IPS-NIHi11 (cell line): Measurements from ENCODE around the gene PDHB.
A peak's percentile ranks its signal among the peaks of the same experiment; 100 is the strongest.
"Not testable (repeated sequence)": the region's sequence is repeated elsewhere in the genome, so short reads cannot be mapped to it uniquely, and the experiment has no call there.

Experiments used
- DNase-seq: peaks from one replicate; pipeline ENCODE4 v3.0.0; 2012; ENCODE audit warnings: mixed read lengths, low spot score

PDHB gene

DNA sequence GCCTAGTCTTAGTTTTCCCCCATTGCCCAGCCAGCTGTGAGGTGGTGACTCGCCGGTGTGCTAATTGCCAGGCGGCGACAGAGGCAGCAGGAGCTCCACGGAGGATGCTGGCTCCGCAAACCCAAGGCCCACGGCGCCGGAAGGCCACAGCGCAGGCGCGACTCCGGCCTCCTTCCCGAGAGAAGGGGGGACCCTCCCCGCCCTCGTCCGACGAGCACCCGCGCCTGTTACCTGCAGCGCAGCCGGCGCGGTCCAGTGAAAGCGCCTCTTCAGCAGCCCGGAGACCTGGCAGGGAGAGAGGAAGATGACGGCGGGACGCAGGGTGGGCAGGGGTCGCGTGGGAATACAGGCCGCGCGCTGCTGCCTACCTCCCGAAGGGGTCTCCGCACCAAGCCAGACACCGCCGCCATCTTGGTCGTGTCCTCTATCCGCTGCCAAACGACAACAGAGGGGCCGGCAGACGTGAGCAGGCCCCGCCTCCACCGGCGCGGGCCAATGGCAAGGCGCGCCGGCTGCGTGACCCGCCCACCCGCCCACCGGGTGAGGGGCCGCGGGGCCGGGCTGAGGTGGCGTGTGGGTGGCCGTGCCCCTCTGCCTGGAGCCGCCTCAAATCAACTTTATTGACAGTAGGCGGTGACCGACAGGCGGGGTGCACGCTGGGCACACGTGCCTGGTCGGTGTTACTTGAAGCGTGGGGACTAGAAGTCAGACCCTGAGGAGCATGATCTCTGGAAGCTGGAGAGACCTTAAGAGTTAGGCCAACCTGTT is at the start of gene PDHB:
Gene PDHB, minus strand, starts transcription at position 433 of the 768 bp plus-strand sequence. Its CDS starts 23 bp downstream, at position 410.
- DNase-seq = peak; percentile 98

DNA sequence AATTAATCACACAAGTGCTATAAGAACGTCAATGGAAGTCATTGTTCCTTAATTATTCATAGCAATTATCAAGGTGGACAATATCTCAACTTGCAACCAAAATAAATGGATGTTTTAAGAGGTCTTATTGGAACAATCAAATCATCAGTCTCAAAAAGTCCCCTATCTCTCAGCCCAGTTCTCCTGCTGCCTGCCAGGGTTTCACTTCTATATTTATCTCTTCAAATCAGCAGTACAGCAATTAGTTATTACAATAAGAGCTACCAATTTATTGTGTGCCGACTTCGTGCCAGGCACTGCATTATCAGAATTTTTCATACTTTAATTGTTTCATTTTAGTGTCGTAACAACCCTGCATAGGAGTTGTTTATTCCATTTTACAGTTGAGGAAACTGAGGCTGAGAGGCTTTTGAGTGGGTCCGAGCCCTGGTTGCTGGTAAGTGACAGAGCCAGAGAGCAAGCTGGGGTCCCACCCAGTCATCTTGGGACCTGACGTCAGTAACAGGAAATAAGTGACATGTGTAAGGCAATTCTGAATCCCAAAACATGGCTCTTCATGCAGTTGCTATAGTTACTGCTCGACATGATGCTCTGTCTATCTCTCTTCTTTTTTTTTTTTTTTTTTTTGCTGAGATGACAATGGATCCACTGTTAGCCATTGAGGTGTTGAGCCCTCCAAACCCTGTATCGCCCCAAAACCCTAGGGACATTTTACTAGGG is 49.4 kb upstream of the PDHB start:
- no peak for DNase-seq

DNA sequence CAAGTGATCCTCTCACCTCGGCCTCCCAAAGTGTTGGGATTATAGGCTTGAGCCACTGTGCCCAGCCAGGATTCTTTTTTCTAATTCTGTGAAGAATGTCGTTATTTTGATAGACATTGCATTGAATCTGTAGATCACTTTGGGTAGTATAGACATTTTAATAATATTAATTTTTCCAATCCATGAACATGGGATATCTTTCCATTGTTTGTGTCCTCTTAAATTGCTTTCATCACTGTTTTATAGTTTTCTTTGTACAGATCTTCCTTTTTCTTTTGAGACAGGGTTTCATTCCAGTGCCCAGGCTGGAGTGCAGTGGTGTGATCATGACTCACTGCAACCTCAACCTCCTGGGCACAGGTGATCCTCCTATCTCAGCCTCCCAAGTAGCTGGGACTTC is 46.7 kb upstream of the PDHB start:
- DNase-seq = no peak

DNA sequence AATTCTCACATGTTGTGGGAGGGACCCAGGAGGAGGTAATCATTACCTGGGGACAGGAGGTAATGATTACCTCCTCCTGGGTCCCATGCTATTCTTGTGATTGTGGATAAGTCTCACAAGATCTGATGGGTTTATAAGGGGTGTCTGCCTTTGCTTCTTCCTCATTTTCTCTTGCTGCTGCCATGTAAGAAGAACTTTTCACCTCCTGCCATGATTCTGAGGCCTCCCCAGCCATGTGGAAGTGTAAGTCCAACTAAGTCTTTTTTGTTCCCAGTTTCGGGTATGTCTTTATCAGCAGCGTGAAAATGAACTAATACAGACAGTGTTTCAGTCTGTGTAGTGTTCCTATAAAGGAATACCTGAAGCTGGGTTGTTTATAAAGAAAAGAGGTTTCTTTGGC is 45.1 kb upstream of the PDHB start:
- no peak for DNase-seq

DNA sequence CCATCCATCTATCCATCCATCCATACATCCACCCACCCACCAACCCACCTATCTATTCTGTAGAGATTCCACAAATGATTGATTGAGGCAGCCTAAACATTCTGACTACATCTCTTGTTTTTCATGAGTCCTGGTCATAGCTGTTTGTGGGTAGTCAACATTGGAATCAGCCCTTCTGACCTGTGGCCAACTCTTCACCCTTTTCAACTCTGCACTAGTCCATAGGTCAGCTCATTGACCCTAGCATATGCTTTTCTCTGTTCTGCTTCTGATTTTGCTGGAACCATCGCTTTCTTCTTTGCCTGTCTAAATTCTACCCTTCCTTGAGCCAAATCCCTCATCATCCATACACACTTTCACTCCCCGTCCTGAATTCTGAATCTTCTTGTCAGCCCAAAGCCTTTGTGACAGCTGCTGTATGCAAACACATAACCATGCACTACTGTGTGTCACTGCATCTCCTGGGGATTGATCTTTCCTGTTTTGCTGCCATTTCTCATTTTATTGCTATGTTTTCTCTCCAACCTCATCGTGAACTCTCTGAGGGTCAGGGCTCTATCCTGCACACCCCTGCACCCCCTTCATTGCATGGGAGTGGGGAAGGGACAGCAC is 41.4 kb upstream of the PDHB start:
- no peak for DNase-seq

DNA sequence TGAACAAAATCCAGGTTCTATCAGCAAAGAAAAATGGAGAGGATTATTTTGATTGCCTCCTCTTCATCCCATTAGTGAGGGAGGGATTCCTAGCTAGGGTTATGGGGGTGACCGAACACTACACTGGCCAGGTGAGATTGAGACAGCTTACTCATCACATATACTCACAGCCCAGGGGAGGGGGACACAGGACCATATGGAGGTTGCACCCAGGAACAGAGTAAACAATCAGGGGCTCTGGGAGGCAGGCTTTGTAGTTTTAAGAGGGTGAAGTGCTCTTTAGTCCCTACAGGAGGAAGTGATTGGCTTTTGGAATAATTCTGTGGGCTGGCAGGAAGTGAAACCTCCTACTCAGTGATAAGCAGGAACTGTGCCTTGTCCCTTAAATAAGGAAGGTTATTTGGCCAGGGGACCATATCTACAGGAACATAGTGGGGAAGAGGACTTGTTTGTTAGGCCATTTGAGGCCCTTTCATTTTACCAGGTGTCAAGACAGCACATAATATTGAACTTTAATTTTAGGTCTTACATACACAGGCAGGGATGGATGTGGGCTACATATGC is 40.8 kb upstream of the PDHB start:
- DNase-seq = no peak

DNA sequence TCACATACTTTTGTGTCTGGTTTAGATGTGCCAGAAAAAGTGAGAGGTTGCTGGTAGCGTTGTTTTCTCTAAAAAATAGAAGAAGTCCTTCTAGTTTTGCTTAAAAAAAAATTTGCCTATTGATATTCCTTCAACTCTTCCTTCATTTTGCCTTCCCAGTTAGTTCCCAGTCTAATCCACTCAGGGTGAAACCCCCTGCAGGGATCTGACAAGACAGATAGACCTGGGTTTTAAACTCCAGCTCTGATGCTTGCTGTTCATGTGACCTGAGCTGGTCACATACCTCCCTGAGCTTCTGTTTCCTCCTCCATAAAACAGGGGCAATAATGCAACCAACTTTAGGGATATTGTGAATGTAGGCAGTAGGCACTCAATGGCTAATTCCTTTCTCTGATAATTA is 39.6 kb upstream of the PDHB start:
- no peak for DNase-seq

DNA sequence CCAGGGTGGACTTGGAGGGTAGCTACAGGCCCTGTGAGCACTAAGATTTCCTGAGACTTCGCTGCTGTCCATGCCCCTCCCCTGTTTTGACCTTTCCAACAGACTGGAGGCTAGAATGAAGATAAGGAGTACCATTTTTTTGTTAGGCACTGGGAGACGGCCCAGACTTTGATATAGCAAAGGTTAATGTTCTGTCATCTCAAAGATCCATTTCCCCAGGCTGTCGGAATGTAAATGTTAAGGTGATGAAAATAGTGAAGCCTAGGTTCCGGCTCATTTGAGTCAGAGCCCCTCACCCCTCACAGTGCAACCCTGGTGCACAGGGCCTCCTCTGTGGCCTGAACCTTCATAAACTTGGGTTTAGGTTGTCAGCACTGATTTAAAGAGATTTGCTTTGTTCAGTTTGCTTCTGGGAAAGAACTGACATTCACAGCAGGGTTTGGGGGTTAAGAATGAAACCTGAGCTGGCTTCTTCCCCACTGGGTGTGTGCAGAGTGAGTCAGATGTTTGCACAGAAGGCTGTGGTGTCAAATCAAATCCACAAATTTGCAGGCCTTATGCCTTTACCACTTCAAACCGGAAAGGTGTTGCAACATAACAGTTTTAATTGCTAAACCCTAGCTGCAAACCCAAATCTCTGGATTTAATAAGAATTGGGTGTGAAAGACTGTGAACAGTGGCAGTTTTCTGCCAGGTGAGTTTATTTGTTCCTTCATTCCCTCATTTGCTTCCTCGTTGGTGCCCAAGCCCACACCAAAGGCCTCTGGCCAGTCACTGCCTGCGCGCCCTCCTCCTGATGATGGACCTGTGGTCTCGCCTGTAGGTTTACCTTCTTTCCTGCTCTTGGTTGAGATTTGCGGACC is 37.6 kb upstream of the PDHB start:
- DNase-seq = peak; percentile 66

DNA sequence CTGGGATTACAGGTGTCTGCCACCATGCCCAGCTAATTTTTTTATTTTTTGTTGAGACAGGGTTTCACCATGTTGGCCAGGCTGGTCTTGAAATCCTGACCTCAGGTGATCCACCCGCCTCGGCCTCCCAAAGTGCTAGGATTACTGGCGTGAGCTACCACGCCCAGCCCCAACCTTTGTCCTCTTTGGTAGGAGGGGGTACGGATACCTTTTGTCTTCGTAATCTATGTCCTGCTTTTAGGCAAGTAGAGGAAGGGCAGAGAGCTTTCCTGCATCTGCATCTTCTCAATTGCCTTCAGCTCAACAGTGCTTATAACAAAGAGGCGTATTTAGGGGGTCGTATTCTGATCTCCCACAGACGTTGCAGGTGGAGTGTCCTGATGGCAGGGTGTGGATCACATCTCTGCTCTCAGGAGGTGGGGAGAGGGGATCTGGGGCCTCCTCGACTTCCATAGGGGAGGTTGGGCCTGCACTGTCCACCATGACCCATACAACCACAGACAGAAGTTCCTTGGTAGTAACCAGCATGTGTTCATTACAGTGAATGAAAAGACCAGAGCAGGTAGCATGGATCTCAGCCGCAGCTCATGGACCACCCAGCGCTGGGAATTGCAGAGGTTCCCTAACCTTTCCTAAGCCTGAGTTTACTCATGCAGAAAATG is 36.9 kb upstream of the PDHB start:
- DNase-seq = no peak

DNA sequence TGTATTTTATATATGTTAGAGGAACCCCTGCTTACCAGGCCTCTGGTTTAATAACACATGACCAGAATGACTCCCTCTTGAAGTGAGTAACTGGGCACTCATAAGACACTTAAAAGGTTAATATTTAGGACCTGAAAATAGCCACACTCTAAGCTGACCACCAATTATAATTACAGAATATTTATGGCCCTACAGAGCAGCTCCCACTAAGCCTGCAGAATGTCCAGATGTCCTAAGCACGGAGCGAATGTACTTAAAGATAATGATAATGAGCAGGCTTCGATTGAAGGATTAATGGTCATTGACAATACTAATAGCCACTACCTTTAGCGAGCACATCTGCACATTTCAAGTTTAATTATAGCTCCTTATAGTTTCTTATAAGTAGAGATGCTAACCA is 35.5 kb upstream of the PDHB start:
- DNase-seq = no peak

DNA sequence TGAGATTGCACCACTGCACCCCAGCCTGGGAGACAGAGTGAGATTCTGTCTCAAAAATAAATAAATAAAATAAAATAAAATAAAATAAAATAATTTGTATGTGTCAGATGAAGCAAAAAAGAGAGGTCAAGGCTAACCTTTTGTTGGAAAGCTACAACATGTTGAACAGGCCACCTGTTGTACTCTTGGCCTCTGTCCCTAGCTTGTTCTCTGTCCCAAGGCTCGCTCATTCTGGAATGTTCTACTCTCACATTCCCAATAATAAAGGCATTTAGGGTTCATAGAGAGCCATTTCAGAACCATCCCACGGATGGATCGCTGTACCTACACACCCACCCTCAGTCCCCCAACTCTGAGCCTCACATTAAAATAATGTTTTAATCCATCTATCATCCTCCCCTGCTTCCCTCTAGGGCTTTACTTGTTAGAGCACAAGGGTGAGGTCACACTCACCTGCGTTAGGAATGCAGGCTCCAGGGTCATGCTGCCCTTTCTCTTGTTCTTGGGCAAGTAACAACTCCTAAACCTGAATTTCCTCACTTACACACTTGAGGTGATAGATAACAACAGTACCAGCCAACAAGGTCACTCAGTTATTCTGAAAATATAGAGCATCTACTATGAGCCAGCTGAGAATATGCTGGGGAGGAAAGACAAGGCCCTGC is 33.4 kb upstream of the PDHB start:
- no peak for DNase-seq

DNA sequence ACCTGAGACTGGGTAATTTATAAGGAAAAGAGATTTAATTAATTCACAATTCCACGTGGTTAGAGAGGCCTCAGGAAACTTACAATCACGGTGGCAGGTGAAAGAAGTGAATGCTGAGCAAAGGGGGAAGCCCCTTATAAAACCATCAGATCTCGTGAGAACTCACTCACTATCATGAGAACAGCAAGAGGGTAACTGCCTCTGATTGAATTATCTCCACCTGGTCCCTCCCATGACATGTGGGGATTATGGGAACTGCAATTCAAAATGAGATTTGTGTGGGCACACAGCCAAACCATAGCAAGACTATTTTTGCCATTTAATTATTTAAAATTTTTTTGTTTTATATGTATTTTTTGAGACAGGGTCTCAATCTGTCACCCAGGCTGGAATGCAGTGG is 31.2 kb upstream of the PDHB start:
- no peak for DNase-seq

DNA sequence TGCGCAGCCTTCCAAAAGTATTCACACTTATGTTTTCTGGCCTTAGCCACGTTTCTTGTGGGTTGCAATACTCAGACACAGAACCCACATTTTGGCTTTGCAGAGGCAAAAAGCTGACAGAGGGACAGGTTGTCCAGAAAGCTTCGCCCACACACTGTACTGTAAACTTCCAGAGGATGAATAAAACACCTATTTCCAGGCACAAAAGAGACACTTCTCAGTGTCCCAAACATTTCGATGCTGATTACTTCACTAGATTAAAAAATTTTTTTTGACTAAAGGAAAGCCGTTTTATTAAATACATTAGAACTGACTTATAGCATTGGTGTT is 30.3 kb upstream of the PDHB start:
- no peak for DNase-seq

DNA sequence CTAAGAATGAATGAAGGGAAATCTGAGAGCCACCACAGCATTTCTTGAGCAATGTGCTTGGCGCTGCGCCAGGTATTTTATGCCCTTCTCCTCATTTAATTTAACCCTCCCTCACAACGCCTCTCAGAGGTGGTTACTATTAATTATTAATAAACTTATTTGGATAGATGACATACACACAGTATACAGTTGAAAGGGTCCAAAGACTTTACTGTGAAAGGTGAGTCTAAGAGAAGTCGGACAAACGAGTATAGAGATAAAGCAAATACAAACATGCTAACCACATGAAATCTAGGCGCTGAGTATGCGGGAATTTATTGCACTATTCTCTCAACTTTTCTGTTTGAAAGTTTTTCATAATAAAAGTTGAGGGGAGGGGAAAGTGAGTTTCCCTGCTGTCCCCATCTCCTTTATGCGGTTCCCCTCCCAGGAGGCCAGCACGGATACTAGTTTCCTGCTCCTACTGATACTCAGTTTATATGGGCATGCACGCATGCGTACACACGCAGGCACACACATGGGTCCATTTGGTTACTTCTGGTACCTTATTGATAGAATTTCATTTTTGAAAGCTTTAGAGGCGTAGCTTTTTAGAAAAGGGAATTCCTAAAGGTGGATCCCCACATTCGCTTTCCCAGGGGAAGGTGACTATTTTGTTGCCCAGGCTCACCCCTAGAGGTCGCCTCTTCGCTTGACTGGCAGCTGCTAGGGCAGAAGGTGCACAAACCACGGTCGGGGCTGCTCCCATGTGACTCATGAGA is 29.7 kb upstream of the PDHB start:
- DNase-seq = peak; percentile 84

DNA sequence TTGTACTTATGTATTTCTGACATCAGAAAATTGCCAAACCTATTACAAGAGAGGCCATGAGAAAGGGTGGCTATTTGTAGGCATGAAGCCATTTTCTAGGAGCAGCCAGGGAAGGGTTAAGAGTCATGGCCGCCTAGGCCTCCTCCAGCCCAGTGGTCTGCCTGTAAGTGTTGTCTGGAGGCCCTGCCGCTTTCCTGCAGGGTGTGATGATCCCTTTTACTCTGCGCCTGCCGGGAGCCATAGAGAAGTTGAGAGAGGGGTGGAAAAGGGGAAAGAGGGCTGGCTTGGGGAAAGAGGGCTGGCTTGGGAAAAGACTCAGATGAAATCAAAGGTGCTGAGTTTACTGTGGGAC is 29.2 kb upstream of the PDHB start:
- peak; percentile 62 for DNase-seq

DNA sequence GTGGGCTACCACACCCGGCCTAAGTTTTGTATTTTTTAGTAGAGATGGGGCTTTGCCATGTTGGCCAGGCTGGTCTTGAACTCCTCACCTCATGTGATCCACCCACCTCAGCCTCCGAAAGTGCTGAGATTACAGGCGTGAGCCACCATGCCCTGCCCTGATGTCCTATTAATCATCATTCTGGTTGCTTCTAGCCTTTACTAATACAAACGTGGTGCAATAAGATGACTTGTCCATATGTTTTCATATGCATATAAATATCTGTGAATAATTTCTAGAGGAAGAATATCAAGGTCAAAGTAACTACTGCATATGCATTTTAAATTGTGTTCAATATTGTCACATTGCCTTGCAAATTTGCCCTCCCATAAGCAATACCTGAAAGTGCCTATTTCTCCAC is 25.5 kb upstream of the PDHB start:
- DNase-seq = no peak

DNA sequence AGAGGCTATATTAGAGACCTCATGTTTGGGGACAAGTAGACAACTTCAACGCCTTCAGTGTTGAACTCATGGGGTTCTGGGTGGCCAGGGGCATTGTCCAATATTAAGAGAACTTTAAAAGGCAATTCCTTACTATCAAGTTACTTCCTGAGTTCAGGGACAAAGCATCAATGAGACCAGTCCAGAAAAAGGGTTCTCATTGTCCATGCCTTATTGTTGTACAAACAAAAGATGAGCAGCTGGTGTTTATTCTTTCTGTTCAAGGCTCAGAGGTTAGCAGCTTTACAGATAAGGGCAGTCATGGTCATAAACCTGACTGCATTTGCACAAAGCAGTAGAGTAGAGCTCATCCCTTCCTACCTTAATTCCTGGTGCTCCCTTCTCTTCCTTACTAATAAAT is 18.5 kb upstream of the PDHB start:
- no peak for DNase-seq

DNA sequence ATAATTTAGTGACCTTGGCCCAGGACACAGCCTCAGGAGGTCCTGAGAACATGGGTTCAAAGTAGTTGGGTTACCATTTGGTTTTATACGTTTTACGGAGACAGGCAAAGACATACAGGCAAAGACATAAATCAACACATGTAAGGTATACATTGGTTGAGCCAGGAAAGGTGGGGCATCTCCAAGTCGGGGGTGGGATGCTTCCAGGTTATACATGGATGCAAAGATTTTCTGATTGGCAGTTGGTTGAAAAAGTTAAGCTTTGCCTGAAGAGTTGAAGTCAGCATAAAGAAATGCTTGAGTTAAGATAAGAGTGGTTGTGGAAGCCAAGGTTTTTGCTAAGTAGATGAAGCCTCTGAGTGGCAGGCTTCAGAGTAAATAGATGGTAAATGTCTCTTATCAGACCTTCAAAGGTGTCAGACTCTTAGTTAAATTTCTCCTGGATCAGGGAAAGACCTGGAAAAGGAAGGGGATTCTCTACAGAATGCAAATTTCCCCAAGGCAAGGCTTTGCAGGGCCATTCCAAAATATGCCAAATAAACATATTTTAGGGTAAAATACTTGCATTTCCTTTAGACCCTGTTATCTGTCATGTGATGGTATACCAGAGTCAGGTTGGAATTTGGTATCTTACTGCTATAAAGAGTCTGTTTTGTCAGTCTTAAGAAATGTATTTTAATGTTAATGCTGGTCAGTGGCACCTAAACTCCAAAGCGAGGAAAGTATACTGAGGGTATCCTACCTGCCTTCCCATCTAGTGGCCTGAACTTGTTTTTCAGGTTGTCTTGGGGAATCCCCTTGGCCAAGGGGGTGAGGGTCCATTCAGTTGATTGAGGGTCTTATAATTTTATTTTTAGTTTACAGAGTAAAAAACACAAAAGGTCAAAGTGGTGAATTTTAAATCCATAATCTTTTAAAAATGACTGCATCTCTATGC is 8.2 kb upstream of the PDHB start:
- no peak for DNase-seq

DNA sequence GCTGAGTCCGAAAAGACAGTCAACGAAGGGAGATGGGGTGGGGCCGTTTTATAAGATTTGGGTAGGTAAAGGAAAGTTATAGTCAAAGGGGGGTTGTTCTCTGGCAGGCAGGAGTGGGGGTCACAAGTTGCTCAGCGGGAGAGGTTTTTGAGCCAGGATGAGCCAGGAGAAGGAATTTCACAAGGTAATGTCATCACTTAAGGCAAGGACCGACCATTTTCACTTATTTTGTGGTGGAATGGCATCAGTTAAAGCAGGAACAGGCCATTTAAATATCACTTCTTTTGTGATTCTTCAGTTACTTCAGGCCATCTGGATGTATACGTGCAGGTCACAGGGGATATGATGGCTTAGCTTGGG is 7.3 kb upstream of the PDHB start:
- not testable (repeated sequence) for DNase-seq
